ENCODE results near the gene RNF207. TPM values are rescaled to one million over a fixed set of nuclear protein-coding genes. Genes with fewer than 3 reads are reported as not detected.

The RNF207 gene
- total RNA-seq, 4 donors from 2014 or later = 32.9 to 63.5 (median 47.0) TPM

- WGBS, 2 donors = 70 to 76% methylated on average over 10 of the region's 10 CpGs
- H3K27ac ChIP-seq = no peak overlapping the region
- no peaks in the 10 kb centered on the region for H3K27me3 ChIP-seq
- intact Hi-C loops (cut with DNase I) = no loop called here
- no peak for TF ChIP-seq POLR2A (IDR thresholded peaks at IDR 0.05)
- TF ChIP-seq, protein P1, sequence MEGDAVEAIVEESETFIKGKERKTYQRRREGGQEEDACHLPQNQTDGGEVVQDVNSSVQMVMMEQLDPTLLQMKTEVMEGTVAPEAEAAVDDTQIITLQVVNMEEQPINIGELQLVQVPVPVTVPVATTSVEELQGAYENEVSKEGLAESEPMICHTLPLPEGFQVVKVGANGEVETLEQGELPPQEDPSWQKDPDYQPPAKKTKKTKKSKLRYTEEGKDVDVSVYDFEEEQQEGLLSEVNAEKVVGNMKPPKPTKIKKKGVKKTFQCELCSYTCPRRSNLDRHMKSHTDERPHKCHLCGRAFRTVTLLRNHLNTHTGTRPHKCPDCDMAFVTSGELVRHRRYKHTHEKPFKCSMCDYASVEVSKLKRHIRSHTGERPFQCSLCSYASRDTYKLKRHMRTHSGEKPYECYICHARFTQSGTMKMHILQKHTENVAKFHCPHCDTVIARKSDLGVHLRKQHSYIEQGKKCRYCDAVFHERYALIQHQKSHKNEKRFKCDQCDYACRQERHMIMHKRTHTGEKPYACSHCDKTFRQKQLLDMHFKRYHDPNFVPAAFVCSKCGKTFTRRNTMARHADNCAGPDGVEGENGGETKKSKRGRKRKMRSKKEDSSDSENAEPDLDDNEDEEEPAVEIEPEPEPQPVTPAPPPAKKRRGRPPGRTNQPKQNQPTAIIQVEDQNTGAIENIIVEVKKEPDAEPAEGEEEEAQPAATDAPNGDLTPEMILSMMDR (IDR thresholded peaks at IDR 0.05) = peak in 1 of 6 experiments; percentile 30
- H3K4me1 ChIP-seq = peaks cover under 1 to 13% of the 10 kb centered on the region in 2 donors
- DNase-seq = no peak
- no peak overlapping the region for H3K4me3 ChIP-seq (replicated peaks in 1 of 3)
- H3K9me3 ChIP-seq = no peaks in the 10 kb centered on the region
- peaks cover 23 to 33% of the 10 kb centered on the region in 2 donors for H3K36me3 ChIP-seq
Observed at GRCh38 chr1:6185635-6186382, 20.1 kb upstream of the RNF207 start.

DNA sequence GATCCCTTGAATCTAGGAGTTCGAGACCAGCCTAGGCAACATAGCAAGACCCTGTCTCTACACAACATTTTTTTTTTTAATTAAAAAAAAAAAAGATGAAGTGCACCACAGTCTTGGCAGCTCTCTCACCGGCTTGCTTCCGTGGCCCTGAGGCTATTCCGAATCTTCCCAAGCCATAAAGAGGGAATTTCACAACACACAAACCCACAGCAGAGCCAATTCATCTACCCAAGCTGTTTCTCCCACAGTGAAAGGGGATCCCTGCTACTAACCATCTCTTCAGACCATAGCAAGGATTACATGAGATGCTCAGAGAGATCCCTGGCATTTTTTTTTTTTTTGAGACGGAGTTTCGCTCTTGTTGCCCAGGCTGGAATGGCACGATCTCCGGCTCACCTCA lies 17.5 kb upstream of the RNF207 start:
- H3K27ac ChIP-seq = no peak overlapping the region
- H3K9me3 ChIP-seq = no peaks in the 10 kb centered on the region
- WGBS, 2 donors = 90 to 96% methylated on average over 8 of the region's 8 CpGs
- H3K36me3 ChIP-seq = peaks cover 44 to 56% of the 10 kb centered on the region in 2 donors
- peaks cover 0 to under 1% of the 10 kb centered on the region in 2 donors for H3K4me1 ChIP-seq
- no peaks in the 10 kb centered on the region for H3K27me3 ChIP-seq
- intact Hi-C loops (cut with DNase I) = no loop called here
- DNase-seq = no peak
- H3K4me3 ChIP-seq (replicated peaks in 1 of 3) = no peak overlapping the region
- no peak for TF ChIP-seq POLR2A (IDR thresholded peaks at IDR 0.05)
- TF ChIP-seq, protein P1 (IDR thresholded peaks at IDR 0.05) = no peak

GRCh38 chr1:6191968-6192367 lies 14.0 kb upstream of the RNF207 start:
- Histone ChIP-seq H3K27me3 (no peaks in the 10 kb centered on the region), H3K36me3 (peaks cover 53 to 68% of the 10 kb centered on the region in 2 donors), H3K9me3 (no peaks in the 10 kb centered on the region), H3K27ac (no peak overlapping the region), H3K4me3 (replicated peaks in 1 of 3) (no peak overlapping the region), H3K4me1 (no peaks in the 10 kb centered on the region)
- intact Hi-C loops (cut with DNase I) = no loop called here
- DNase-seq = no peak
- WGBS, 2 donors = 85 to 89% methylated on average over 1 of the region's 1 CpG
- TF ChIP-seq, protein P1 (IDR thresholded peaks at IDR 0.05) = no peak
- TF ChIP-seq POLR2A (IDR thresholded peaks at IDR 0.05) = no peak

GRCh38 chr1:6197746-6198427 lies 8.0 kb upstream of the RNF207 start:
- H3K27me3 ChIP-seq = no peaks in the 10 kb centered on the region
- H3K4me1 ChIP-seq = peaks cover 7 to 21% of the 10 kb centered on the region in 2 donors
- H3K27ac ChIP-seq = no peak overlapping the region
- H3K36me3 ChIP-seq = peaks cover 25 to 26% of the 10 kb centered on the region in 2 donors
- TF ChIP-seq POLR2A (IDR thresholded peaks at IDR 0.05) = no peak
- TF ChIP-seq, protein P1 (IDR thresholded peaks at IDR 0.05) = no peak
- H3K9me3 ChIP-seq = no peaks in the 10 kb centered on the region
- H3K4me3 ChIP-seq (replicated peaks in 1 of 3) = peak overlapping the region in 1 of 3 donors; percentile 100
- DNase-seq = no peak
- intact Hi-C loops (cut with DNase I) = no loop called here
- WGBS, 2 donors = 61 to 66% methylated on average over 6 of the region's 6 CpGs

Data from thyroid gland (tissue), 4 donors.